ENCODE data around the gene MYF5. TPM values are rescaled to one million over a fixed set of nuclear protein-coding genes. Genes with fewer than 3 reads are reported as not detected.

MYF5 gene
- total and polyA plus RNA-seq, 2 of the 13 experiments (the other 11 are each of a cell fraction or from before 2014, with no cell fraction given), result not detected

DNA sequence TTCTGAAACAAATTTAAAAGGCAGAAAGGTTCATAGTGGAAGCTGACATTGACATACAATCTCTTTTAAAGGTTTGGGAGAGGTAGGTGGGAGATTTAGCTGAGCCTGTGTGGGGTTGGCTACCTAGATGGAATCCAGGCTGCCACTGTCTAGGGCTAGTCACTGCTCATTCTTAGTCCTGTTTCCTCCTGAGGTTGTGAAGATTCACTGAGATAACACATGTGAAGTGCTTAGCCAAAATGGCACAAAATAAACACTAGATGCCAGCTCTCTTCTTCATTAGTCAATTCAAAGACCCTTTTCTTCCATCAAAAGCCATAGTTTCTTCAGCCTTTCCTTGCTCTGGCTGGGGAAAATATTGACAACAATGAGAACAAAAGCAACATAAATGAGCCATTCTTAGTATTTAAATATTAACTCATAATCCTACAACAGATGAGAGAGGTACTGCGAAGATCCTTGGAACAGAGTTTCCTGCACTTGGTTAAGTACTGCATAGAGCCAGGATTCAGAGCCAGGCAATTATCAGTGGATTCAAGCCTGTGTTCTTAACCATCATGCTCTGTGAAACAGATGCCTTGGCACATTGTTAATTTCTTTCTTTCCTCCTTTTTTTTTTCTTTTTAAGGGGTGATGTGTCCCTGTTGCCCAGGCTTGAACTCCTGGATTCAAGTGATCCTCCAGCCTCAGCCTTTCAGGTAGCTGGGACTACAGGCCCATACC, 5.8 kb upstream of the MYF5 start:
- CTCF ChIA-PET (ENCODE audit: low intra/inter-chr PET ratio, low total read pairs), result interaction anchor here (1.1 kb wide), 1 partner anchor 299 kb away, joined by 5 read pairs; no protein-coding TSS in a partner anchor
- POLR2A ChIA-PET, result no interaction called here

DNA sequence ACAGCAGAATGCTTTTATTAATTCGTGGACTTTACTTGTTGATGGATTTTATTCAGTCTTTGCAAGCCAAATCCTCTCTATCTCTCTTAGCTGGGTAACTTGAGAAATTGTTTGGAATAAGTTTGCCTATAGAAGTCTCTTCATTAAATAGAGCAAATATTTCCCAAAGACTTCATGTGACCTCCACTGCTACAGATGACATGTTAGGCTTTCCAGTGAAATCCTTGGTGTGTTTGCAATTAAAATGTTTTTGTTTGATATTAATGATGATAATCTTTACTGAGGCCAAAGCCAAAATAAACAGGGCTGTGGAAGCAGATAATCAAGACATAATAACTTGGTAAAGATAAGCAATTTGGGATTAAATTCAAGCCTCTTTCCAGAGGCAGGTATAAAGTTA, 4.8 kb upstream of the MYF5 start:
- ATAC-seq (no peak), FAIRE-seq (no peak), DNase-seq (ENCODE audit: low spot score) (no peak)
- H2AFZ ChIP-seq (ENCODE audit: low read length), result no peak overlapping the region
- no peak overlapping the region for H3K4me2 ChIP-seq (ENCODE audit: low read depth, low read length)
- in situ Hi-C loops (cut with HindIII; ENCODE audit: extremely low pct_ligation_motif_present, low pct_unique_long_range_greater_than_20kb) (no loop called here), intact Hi-C loops (cut with micrococcal nuclease; ENCODE audit: unreplicated experiment) (no loop called here)
- H3K27me3 ChIP-seq (ENCODE audit: control insufficient read depth in 1 of 2, insufficient read depth in 2 of 2, low read length in 2 of 2), result peaks cover 0 to 1% of the 10 kb centered on the region in 2 experiments; a peak in 3 of 5 replicates
- H3K9ac ChIP-seq (ENCODE audit: insufficient read depth, low read depth, low read length), result no peak overlapping the region
- no peaks in the 10 kb centered on the region for H3K79me2 ChIP-seq (ENCODE audit: insufficient read depth, low read length)
- H4K20me1 ChIP-seq (ENCODE audit: insufficient read depth, low read length), result no peaks in the 10 kb centered on the region
- CTCF ChIA-PET (ENCODE audit: low intra/inter-chr PET ratio, low total read pairs), result no interaction called here
- H3K9me3 ChIP-seq (ENCODE audit: low read length), result no peaks in the 10 kb centered on the region
- no peak for TF ChIP-seq SRY (CRISPR knock-in tag; IDR thresholded peaks at IDR 0.05)
- no peak for TF ChIP-seq ZNF781 (CRISPR knock-in tag; IDR thresholded peaks at IDR 0.05; ENCODE audit: borderline replicate concordance, not compliant biosample characterization)
- TF ChIP-seq, protein P1, sequence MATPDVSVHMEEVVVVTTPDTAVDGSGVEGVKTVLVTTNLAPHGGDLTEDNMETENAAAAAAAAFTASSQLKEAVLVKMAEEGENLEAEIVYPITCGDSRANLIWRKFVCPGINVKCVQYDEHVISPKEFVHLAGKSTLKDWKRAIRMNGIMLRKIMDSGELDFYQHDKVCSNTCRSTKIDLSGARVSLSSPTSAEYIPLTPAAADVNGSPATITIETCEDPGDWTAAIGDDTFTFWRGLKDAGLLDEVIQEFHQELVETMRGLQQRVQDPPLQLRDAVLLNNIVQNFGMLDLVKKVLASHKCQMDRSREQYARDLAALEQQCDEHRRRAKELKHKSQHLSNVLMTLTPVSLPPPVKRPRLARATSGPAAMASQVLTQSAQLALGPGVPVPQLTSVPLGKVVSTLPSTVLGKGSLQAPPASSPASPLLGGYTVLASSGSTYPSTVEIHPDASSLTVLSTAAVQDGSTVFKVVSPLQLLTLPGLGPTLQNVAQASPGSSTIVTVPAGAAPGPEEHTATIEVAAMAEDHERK (CRISPR knock-in tag; IDR thresholded peaks at IDR 0.05; ENCODE audit: low read depth), result no peak
- no peak for TF ChIP-seq ZNF782 (CRISPR knock-in tag; IDR thresholded peaks at IDR 0.05; ENCODE audit: borderline replicate concordance)
- TF ChIP-seq, protein P2, sequence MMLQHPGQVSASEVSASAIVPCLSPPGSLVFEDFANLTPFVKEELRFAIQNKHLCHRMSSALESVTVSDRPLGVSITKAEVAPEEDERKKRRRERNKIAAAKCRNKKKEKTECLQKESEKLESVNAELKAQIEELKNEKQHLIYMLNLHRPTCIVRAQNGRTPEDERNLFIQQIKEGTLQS (CRISPR knock-in tag; IDR thresholded peaks at IDR 0.05), result no peak
- TF ChIP-seq HMG20A (CRISPR knock-in tag; IDR thresholded peaks at IDR 0.05; ENCODE audit: borderline replicate concordance), result no peak
- no peak for TF ChIP-seq NFIB (CRISPR knock-in tag; IDR thresholded peaks at IDR 0.05; ENCODE audit: borderline replicate concordance)
- H3K36me3 ChIP-seq (replicated peaks in 1 of 2; ENCODE audit: control insufficient read depth in 1 of 2, insufficient read depth in 2 of 2, low read length in 2 of 2), result no peaks in the 10 kb centered on the region
- H3K4me1 ChIP-seq (ENCODE audit: insufficient read depth, low read length), result no peaks in the 10 kb centered on the region
- no peak overlapping the region for H3K4me3 ChIP-seq (replicated peaks in 1 of 3; ENCODE audit: insufficient read depth in 1 of 3, low read depth in 2 of 3, low read length in 3 of 3)
- BruUV-seq (replicated peaks), result no TSS peak
- POLR2A ChIA-PET, result no interaction called here
- WGBS (ENCODE audit: low lambda C conversion rate), result 3% methylated on average over 1 of the region's 1 CpG
- no peak overlapping the region for H3K27ac ChIP-seq (ENCODE audit: extremely low read length, insufficient read depth, low read length)

More for the DNA sequence above, 5.8 kb upstream of the MYF5 start:
- no peaks in the 10 kb centered on the region for H3K9me3 ChIP-seq (ENCODE audit: low read length)
- peak; percentile 63 for ATAC-seq
- DNase-seq (ENCODE audit: low spot score), result no peak
- TF ChIP-seq RFX1 (IDR thresholded peaks at IDR 0.05) (no peak), SIN3B (IDR thresholded peaks at IDR 0.05; ENCODE audit: low read length) (no peak), ZNF451 (CRISPR knock-in tag; IDR thresholded peaks at IDR 0.05) (no peak), ZNF296 (CRISPR knock-in tag; conservative IDR thresholded peaks at IDR 0.05) (no peak), AGO2 (optimal IDR thresholded peaks at IDR 0.05; ENCODE audit: low read depth, low read length) (no peak), NAIF1 (CRISPR knock-in tag; IDR thresholded peaks at IDR 0.05; ENCODE audit: borderline replicate concordance) (no peak), NFYB (CRISPR knock-in tag; IDR thresholded peaks at IDR 0.05) (no peak)
- TF ChIP-seq, protein P3, sequence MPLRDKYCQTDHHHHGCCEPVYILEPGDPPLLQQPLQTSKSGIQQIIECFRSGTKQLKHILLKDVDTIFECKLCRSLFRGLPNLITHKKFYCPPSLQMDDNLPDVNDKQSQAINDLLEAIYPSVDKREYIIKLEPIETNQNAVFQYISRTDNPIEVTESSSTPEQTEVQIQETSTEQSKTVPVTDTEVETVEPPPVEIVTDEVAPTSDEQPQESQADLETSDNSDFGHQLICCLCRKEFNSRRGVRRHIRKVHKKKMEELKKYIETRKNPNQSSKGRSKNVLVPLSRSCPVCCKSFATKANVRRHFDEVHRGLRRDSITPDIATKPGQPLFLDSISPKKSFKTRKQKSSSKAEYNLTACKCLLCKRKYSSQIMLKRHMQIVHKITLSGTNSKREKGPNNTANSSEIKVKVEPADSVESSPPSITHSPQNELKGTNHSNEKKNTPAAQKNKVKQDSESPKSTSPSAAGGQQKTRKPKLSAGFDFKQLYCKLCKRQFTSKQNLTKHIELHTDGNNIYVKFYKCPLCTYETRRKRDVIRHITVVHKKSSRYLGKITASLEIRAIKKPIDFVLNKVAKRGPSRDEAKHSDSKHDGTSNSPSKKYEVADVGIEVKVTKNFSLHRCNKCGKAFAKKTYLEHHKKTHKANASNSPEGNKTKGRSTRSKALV (CRISPR knock-in tag; IDR thresholded peaks at IDR 0.05), result no peak
- WGBS (ENCODE audit: low lambda C conversion rate), result 0% methylated on average over 1 of the region's 1 CpG
- H3K9ac ChIP-seq (ENCODE audit: insufficient read depth, low read depth, low read length), result no peak overlapping the region
- no peaks in the 10 kb centered on the region for H3K79me2 ChIP-seq (ENCODE audit: insufficient read depth, low read length)
- BruUV-seq (replicated peaks), result no TSS peak
- no peaks in the 10 kb centered on the region for H3K36me3 ChIP-seq (replicated peaks in 1 of 2; ENCODE audit: control insufficient read depth in 1 of 2, insufficient read depth in 2 of 2, low read length in 2 of 2)
- no peak overlapping the region for H3K27ac ChIP-seq (ENCODE audit: extremely low read length, insufficient read depth, low read length)
- intact Hi-C loops (cut with micrococcal nuclease; ENCODE audit: unreplicated experiment), result no loop called here
- H4K20me1 ChIP-seq (ENCODE audit: insufficient read depth, low read length), result no peaks in the 10 kb centered on the region
- no peaks in the 10 kb centered on the region for H3K4me1 ChIP-seq (ENCODE audit: insufficient read depth, low read length)
- in situ Hi-C loops (cut with HindIII; ENCODE audit: extremely low pct_ligation_motif_present, low pct_unique_long_range_greater_than_20kb), result no loop called here
- H3K4me3 ChIP-seq (replicated peaks in 1 of 3; ENCODE audit: insufficient read depth in 1 of 3, low read depth in 2 of 3, low read length in 3 of 3), result no peak overlapping the region
- H3K4me2 ChIP-seq (ENCODE audit: low read depth, low read length), result no peak overlapping the region
- FAIRE-seq, result no peak
- H3K27me3 ChIP-seq (ENCODE audit: control insufficient read depth in 1 of 2, insufficient read depth in 2 of 2, low read length in 2 of 2), result no peaks in the 10 kb centered on the region; a peak in 2 of 5 replicates
- no peak overlapping the region for H2AFZ ChIP-seq (ENCODE audit: low read length)
